TTC549 (cell line): Measurements from ENCODE around the gene UVRAG.
"Not testable (repeated sequence)": the region's sequence is repeated elsewhere in the genome, so short reads cannot be mapped to it uniquely, and the experiment has no call there.

Source experiments
- FAIRE-seq: peaks from 2 replicates; lab custom pipeline; 2012; peaks lifted over from hg19 to GRCh38; lab: Jason Lieb, UNC

The UVRAG gene

DNA sequence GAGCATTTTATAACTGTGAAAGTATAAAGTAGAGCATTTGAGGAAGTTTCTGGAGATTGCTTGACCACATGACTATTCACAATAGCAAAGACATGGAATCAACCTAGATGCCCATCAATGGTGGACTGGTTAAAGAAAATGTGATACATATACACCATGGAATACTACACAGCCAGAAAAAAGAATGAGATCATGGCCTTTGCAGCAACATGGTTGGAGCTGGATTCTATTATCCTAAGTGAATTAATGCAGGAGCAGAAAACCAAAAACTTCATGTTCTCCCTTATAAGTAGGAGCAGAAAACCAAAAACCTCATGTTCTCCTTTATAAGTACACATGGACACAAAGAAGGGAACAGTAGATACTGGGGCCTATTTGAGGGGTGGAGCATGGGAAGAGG lies 30.3 kb downstream of the UVRAG start:
- FAIRE-seq: no peak

DNA sequence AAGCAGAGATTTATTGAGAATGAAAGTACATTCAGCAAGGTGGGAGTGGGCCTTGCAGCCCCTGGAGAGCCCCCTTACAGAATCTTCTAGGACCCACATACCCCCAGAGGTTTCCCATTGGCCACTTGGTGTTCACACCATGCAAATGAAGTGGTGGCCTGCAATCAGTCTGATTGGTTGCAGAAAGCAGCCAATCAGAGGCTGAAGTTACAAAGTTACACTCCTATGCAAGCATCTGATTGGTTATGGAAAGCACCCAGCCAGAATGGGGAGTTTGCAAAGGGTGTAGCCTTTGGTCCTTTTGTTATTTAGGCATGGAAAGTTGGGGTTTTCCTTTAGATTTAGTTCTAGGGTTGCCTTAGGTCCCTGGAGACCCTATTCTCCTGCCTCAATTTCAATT lies 34.9 kb downstream of the UVRAG start:
- FAIRE-seq: no peak

DNA sequence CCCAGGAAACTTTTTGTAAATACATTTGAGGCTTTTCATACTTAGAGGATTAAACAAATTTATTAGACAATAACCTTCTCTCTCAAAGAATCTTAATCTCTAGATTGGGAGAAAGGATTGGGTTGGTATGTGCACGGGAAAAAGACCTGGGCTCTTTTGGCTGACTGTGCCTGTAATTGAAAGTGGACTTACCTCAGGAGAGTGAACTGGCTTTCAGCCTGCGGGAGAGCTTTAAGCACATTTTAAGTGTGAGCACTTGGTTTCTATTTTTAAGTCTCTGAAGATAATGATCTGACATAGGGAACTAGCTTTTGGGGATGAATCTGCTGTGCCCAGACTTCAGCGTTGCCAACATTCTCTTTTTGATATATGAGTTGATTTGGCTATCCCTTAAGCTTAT lies 35.8 kb downstream of the UVRAG start:
- FAIRE-seq: no peak

DNA sequence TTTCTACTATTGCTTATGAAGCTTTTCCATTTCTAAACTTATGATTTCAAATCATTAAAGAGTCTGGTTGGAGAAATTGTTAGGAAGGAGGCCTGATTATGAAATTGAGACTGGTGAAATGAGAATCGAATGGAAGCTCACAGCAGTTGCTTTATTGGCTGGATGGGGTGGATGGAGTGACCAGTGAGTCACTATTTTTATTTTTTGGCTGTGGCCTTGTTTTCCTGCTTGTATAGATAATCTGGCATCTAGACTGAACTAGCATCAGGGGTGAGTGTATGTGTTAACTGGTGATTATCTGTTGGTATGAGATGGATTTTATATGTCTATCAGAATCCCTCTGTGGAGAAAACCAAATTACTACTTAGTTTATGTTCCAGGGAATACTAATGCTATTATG lies 36.2 kb downstream of the UVRAG start:
- FAIRE-seq: no peak

DNA sequence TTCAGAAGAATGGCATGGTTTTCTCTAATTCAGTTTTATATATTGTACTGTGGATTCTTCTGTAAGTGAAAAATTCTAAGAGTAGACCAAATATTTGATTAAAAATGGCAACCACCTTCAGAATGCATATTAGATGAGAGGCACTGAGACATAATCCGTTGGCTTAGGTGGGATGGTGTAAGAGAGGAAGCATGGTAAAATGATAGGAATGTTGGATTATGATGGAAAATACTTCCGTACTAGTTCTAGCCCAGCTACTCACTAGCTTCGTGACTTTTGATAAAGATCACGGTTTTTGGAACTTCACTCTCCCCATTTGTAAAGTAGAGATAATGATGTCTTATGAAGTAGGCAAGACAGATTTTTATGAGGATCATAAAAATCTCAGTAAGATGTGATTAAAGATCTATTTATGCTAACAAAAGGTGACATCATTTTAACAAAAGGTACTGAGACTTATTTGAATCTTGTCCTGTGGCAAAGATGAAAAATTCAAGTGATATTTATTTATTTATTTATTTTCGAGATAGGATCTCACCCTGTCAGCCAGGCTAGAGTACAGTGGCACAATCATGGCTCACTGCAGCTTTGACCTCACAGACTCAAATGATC lies 37.5 kb downstream of the UVRAG start:
- no peak for FAIRE-seq

DNA sequence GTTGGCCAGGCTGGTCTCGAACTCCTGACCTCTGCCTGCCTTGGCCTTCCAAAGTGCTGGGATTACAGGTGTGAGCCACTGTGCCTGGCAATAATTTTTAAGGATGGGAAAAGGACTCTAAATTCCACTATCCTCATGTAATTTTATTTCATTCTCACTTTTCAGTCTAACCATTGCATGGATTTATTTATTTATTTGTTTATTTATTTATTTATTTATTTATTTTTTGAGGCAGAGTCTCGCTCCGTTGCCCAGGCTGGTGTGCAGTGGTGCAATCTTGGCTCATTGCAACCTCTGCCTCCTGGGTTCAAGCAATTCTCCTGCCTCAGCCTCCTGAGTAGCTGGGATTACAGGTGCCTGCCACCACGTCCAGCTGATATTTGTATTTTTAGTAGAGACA lies 38.6 kb downstream of the UVRAG start:
- FAIRE-seq: not testable (repeated sequence)

DNA sequence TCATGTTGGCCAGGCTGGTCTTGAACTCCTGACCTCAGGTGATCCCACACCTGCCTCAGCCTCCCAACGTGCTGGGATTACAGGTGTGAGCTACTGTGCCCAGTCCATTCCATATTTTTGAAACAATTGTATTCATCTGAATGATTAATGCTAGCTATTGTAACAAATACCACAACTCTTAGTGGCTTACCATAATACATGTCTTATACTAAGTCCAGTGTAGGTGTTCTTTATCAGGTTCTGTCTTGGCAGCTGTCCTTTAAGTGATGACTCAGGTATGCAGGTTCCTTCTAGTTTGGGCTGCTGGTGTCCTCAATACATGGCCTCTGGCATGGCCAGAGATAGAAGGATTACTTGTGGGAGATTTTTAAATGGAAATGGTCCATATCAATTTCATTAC lies 39.0 kb downstream of the UVRAG start:
- no peak for FAIRE-seq

DNA sequence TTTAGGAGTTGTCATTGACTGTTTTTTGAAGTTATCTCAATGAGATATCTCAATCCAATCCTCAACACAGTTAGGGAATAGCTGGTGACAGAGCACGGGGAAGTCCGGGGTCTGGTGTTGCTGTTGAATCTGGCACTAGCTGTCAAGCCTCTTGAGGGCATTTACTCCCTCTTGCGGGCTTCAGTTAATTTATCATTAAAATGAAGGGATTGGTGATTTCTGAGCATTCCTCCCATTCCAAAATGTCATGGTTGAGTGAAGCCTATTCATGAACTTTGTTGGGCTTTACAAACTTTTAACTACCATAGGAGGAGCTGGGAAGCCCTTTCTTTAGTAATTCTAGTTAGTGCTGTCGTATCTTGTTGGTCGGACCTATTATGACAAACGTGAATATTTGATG lies 40.2 kb downstream of the UVRAG start:
- FAIRE-seq: no peak

DNA sequence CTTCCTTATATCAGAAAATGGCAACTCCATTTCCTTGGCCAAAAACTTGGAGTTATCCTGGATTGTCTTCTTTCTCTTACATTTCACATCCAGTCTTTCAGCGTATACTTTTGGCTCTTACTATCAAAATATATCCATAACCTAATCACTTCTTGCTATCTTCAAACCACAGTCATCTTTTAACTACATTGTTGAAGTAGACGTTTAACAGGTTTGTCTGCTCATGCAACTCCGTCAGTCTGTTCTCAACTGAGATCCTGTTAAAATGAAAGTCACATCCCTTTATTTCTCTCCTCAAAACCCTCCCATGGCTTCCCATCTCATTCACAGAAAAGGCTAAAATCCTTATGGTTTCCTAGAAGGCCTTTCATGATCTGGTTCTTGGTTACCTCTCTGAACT lies 41.9 kb downstream of the UVRAG start:
- FAIRE-seq: no peak

DNA sequence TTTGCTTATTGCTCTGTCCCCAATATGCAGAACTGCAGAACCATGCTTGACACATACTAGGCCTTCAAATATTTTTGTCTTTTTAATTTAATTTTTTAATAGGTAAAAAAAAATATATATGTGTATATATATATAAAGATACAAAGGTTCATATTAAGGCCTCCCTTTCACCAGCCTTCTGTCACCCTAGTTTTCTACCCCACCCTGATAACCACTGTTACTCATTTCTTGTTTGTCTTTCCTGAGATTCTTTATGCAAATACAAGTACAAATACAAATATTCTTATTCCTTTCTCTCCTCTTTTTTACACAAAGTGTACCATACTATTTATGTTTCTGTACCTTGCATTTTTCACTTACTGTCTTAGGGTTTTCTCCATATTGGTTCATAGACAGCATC lies 43.0 kb downstream of the UVRAG start:
- FAIRE-seq: no peak

DNA sequence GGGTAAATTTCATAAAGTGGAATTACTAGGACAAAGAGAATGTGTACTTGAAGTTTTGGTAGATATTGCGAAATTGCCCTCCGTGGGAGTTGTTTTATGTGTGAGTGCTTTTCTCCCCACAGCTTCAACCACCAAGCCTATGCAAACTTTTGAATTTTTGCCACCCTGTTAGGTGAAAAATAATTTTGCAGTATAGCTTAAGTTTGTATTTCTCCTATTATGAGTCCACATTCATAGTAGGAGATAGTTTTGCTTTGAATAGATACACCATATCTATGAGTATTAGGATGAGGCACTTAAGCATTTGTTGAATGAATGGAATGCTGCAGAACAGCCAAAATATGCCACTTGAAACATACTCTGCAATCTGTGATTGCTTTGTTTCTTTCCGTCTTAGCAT lies 43.6 kb downstream of the UVRAG start:
- no peak for FAIRE-seq

DNA sequence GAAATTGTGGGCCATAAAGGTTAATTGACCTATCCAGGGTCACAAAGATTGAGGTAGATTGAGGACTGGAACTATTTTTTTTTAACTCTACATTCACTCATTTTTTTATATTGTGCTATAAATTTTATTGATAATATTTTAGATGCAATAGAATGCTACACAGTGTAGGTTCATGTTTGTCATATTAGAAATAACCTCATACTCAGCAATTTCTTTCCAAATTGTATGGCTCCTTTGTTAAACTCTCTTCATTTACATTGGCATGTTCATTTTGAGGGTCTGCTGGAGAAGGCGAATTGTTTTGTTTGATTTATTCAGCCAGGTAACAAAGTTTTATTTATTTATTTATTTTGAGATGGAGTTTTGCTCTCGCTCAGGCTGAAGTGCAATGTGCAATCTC lies 44.6 kb downstream of the UVRAG start:
- FAIRE-seq: no peak

DNA sequence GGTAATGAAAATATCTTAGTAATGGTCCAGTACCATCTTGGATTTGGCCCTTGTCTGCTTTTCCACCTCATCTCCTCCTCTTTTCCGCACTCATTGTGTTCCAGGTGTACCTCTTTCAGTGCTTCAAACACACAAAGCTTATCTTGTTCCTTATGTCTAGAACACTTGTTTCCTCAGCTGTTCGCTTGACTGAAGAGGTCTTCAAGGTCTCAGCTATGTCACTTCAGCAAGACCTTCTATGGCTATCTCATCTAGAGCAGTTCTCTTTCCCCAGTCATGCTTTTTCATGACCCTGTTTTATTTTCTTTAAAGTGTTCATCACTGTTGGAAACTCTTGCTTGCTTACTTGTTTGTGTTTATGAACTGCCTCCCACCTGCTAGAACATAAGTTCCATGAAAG lies 47.4 kb downstream of the UVRAG start:
- no peak for FAIRE-seq

DNA sequence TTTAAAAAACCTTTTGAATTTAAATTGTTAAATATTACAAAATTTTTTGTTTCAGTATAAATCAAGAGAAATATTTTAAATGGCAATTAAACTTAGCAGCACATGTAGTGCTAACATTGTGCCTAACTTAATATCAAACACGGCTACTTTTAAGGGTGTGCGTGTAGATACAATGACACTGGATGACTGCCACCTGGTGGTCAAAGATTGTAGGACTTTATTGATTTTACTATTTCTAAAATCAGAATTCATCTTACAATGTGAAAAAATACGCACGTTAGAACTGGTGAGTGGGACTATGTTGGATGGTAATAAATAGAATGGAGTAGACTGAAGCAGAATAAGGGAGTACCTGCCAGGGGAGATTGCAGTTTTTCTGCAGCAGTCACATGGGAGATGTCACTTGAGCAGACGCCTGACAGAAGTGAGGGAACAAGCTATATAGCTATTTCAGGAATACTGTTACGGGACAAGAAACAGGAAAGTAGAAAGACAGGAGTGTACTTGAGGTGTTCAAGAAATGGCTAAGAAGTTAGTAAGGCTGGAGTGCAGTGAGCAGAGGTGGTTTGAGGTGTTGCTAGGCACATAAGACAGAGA lies 52.9 kb downstream of the UVRAG start:
- FAIRE-seq: peak; percentile 80

DNA sequence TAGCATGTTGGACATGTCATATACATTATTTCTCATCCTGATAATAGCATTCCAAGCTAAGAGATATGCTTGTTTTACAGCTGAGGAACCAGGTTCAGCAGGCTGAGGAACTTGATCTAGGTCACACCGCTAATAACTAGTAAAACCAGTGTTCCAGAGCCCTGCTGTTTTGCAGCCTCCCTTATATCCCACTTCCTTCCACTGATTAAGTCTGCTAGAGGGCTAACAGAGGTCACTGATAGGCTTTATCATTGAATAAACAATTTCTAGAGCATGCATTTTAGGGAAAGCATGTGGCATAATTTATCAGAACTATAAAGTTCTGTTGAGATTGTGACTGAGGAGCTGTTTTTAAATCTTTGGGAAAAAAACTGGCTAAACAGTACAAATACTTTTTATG lies 54.0 kb downstream of the UVRAG start:
- no peak for FAIRE-seq

DNA sequence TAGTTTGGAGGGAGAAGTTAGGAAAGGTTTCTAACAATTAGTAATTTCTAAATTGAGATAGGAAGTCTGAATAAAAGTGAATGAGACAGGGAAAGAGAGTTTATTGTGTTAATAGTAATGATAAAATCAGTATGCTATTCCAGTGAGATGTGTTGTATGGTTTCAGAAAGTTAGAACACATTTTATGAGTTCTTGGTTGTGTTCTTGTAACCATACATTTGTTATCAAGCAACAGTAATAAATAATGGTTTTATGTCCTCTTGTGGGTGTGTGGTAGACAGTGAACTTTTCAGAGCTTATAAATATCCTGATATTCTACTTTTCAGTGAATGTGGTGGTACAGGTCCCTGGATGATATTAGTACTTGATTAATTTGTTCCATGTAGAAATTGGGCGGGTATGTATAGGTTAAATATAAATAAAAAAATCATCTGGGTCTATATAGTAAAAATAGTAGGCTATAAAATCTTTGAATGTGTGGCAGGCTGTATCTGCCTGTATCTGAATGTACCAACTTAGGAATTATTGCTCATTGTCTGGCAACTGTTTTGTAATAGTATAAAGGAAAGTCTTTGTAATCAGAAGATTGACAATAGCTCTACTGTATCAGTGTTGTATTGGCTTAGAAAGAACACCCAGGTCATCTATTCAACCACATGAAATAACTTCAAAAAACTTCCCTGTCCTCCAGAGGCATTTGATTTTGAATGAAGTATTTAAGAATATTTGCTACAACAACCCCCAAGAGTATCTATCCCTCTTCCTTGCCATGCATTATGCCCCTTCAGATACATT lies 54.8 kb downstream of the UVRAG start:
- no peak for FAIRE-seq

DNA sequence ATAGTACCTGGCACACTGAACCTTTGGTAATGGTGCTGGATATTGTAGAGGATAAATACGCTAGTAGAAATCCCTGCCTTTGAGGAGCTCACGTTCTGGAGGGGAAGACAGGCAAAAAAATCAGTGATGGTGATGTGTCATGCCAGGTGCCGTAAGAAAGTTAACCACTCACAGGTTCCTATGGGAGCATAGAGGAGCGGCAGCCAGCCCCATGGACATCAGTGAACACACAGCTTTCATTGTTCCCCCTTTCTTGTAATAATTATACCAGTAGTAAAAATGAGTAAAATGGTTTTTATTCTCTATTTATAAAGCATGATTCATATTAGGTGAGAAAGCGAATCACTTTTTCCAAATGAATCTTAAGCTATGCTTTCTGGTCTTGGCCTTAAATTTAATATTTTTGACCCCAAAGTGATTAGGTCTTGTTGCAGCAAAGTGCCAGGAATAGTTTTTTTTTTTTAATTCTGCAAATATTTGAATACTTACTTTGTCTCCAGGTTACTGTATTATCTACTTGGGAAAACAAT lies 57.9 kb downstream of the UVRAG start:
- no peak for FAIRE-seq

DNA sequence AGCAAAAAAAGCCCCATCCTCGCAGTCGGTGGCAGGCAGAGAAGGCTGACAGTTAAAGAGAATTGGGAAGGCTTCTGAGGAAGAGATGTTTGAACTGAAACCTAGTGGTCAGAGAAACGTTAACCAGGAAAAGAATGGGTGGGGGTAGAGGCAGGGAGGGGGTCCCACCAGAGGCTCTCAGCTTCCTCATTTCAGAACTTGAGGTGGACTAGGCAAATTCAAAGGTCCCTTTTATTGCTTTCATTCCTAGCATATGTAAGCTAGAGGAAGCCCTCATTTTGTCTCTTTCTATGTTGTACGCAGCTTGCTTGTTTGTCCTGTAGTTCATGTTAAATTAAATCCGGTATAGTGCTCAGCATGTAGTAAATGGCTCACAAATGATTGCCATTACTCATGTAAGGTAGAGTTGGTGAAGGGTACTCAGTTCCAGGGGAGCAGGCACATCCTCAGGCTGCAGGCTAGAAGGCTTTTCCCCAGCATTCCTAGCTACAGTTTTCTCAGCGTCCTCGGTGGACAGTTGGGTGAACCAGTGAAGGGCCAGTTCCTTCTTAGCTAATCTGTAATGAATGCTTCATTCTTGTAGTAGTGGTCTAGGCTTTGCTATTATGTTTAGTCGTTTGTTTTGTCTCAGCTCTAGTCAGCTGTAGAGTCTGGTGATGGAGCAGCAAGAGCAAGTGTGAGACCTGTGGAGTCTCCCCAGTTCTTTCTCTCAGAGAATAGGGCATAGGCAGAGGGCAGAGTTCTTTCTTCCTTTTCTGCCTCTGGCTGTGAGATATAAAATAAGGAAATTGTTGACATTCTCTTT lies 58.6 kb downstream of the UVRAG start:
- no peak for FAIRE-seq

DNA sequence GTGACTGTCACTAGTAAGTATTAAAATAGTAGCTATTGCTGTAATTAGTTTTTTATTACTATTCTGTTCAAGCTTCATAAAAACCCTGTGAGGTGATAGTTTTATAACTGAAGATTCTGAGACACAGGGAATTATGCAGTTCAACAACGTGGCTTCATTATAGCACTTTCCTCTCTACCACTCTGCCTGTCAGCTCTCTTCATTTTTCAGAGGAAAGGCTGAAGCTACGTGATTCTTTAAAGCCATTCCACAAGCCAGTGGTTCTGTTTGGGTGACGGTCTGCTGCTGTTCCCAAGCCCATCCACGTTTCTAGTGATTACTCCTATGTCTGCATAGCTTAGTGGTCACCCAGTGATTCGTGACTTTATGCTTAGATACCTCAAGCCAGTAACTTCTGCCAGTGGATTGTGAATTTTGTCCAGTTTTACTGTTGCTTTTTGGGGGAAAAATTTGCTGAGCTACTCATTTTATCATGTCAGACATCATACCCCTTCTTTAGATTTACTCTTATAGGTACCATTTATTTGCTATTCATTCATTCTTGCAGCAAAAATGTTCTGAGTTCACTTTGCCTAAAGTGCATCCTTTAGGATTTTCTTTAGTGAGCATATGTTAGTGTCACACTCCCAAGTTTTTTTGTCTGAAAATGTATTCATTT lies 59.8 kb downstream of the UVRAG start:
- FAIRE-seq: no peak

DNA sequence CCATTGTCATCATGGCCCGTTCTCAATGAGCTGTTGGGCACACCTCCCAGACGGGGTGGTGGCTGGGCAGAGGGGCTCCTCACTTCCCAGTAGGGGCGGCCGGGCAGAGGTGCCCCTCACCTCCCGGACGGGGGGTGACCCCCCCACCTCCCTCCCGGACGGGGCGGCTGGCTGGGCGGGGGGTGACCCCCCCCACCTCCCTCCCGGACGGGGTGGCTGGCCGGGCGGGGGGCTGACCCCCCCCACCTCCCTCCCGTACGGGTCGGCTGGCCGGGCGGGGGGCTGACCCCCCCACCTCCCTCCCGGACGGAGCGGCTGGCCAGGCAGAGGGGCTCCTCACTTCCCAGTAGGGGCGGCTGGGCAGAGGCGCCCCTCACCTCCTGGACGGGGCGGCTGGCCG lies 62.3 kb downstream of the UVRAG start:
- not testable (repeated sequence) for FAIRE-seq

DNA sequence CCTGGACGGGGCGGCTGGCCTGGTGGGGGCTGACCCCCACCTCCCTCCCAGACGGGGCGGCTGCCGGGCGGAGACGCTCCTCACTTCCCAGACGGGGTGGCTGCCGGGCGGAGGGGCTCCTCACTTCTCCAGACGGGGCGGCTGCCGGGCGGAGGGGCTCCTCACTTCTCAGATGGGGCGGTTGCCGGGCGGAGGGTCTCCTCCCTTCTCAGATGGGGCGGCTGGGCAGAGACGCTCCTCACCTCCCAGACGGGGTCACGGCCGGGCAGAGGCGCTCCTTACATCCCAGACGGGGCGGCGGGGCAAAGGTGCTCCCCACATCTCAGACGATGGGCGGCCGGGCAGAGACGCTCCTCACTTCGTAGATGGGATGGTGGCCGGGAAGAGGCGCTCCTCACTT lies 62.9 kb downstream of the UVRAG start:
- FAIRE-seq: not testable (repeated sequence)

DNA sequence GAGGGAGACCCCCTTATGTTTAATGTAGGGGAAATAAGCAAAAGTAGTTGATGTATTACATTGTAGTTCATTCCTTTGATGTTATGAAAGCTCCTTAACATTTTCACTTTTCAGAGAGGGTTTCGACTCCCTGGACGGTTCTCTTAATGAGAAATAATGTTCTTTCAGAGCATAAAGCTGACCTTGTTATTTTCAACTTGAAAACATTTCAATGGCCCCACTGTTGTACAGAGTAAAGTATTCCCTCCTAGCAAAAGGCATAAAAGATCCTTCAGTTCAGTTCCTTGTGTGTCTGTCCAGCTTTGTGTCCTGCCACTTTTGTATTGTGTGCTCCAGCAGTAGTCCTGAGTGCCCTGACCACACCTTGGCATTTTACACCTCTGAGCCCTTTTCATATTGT lies 63.9 kb downstream of the UVRAG start:
- FAIRE-seq: no peak
